Daoy (cell line): Measurements from ENCODE around the gene ENTPD7. TPM values are rescaled to one million over a fixed set of nuclear protein-coding genes. Genes with fewer than 3 reads are reported as not detected.
"Not testable (repeated sequence)": the region's sequence is repeated elsewhere in the genome, so short reads cannot be mapped to it uniquely, and the experiment has no call there.

Source experiments
- DNase-seq: peaks from one replicate; pipeline ENCODE4 v3.0.0-alpha.2; 2015; ENCODE audit warnings: low read depth
- total RNA-seq: library from RNA; depleted of rRNA; stranded (reverse); fragments of >200 nt; shearing (Covaris generic); gene quantifications from 2 replicates; pipeline ENCODE4 v1.2.3, GENCODE V29; 2014

Gene ENTPD7
- total RNA-seq, 1 experiment from 2014 or later: 7.3 TPM

DNA sequence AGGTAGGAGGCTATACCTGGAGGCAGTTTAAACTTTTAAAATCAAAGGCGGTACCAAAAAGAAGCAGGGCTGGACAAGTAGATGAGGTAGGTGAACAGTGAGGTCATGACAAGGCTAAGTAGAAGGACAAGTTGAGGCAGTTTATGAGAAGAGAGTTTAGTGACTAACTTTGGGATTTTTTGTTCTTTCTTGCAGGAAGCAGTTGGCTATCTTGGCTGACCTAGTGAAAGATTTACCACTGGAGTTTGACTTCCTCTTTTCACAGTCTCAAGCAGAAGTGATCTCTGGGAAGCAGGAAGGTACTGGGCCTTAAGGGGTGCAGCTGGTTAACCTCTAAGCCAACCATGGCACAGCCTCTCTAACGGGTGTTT is 26.3 kb downstream of the ENTPD7 start:
- no peak for DNase-seq

DNA sequence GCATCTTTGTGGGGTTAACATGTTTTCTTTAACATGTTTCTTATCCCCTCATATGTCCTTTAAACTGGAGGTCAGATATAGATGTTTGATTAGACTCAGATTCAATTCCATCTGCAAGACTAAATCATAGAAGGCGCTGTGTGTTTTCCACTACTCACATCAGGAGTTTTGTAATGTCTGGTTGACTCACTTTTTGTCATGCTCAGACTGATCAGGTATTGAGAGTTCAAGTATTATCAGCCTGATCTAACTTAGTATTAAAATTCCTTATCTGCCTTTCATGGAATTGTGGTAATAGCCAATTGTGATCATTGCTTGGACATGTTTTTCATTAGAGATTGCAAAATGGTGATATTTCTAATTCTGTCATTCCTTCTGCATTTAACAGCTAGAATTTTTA is 30.2 kb downstream of the ENTPD7 start:
- no peak for DNase-seq

DNA sequence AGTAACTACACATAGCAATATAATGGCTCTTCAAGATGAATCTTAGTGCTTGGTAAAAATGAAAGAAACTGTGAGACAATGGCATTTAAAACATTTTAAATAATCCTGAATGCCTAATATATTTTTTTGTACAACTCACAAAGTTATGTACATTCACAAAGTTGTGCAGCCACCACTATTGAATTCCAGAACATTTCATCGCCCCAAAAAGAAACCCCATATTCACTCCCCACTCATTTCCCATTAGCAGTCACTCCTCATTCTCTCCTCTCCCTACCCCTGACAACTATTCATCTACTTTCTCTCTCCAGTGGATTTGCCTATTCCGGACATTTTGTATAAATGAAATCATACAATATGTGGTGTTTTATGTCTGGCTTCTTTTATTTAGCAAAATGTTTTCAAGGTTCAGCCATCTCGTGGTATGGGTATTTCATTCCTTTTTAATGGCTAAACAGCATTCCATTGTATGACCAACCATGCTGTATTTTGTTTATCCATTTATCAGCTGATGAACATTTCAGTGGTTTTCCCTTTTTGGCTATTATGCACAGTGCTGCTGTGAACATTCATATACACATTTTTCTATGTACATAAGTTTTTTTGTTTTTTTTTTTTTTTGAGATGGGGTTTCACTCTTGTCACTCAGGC is 34.7 kb downstream of the ENTPD7 start:
- DNase-seq: no peak

DNA sequence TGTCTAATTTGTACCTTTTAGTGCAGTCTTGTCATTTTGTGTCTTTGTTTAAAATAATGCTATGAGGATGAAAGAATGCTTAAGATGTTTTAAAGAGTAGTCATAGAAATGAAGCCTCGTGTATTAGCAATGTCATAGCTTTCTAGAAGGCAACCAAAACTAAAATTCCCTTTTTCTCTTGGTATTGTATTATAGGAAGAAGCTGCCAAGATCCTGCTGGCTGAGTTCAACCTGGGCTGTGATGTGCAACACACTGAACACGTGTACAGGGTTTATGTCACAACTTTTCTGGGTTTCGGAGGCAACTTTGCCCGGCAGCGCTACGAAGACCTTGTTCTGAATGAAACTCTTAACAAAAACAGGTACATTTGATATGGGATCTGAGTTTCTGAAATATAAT is 36.5 kb downstream of the ENTPD7 start:
- no peak for DNase-seq

DNA sequence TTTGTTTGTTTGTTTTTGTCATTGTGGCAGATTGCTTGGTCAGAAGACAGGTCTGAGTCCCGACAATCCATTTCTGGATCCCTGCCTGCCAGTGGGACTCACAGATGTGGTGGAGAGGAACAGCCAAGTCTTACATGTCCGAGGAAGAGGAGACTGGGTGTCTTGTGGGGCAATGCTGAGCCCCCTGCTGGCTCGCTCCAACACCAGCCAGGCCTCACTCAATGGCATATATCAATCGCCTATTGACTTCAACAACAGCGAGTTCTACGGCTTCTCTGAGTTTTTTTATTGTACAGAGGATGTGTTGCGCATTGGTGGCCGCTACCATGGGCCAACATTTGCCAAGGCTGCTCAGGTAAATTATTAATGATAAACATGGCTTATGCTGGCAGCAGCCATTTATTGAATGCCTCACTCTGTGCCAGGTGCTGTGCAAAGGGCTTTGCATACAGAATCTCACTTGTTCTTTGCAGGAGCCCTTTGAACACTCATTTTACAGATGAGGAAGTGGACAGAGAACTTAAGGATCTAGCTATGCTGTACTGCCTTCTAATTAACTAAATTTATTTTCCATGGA is 39.3 kb downstream of the ENTPD7 start:
- DNase-seq: no peak

DNA sequence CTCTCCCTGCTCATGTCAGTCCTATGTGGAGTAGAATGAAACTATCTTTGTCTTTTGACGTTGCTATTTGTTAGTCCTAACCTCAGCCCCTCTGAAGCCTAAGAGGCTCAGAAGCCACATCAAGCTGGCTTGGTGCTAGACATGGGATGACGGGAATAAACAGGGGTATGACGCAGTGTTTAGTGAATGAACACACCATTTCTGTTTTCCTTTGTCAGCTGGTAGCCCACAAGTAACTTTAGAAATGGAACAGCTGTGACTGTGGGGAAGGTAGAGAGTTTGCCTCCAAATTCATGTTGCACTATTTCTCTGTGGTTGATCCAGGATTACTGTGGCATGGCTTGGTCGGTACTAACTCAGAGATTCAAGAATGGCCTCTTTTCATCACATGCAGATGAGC is 41.3 kb downstream of the ENTPD7 start:
- no peak for DNase-seq

DNA sequence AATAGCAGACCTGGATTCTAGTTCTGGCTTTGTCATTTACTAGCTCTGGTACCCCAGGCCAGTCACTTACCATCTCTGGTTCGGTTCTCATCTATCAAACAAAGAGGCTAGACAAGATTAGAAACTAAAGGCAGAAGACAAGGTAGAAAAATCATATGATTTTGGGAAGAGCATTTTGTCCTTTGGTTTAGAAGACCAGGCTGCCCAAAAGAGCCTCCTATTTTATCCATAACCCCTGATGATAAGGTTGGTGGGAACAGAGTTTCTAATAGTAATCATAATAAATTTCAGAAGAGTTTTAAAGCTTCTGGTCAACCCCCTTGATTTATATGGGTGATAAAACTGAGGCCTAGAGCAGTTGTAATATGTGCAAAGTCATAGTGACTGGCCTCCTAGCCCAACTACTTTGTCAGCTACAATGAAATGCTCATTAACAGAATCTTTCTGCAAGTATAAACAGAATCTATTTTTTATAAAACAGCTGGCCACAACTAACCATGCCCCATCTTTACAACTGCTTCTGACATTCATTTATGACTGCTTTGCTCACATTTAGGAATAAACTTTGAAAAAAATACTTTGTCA is 49.2 kb downstream of the ENTPD7 start:
- no peak for DNase-seq

DNA sequence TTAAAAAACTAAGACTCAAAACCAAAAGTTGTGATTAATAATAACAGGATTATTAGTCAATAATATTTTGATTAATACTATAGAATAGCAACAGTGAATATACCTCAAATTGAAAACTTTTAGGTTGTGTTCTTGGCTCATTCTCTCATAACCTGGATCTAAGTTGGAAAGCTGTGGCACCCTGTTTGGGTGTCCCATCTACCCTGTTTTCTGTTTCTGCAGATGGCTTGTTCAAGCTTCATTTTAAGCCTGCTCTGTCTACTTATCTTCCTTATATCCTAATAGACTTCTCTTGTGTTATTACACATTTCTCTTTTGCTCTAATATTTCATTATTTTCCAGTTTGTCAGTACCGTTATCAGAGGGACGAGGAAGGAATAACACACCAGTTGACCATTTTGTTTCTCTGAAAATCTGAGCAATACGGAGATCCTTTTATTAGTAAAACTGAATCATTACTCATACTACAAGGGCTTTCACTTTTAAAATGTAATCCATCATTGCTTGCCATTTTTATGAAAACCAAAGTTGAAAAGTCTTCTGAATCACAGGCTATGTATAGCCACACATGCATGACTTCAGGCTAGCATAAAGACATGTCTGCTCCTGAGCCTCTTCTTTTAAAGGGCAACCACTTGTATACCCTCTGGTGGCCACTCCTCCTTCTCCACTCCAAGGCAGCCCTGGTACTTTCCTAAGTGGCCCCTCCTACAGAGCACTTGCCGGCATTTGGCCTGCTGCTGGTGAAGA is 50.3 kb downstream of the ENTPD7 start:
- DNase-seq: no peak

DNA sequence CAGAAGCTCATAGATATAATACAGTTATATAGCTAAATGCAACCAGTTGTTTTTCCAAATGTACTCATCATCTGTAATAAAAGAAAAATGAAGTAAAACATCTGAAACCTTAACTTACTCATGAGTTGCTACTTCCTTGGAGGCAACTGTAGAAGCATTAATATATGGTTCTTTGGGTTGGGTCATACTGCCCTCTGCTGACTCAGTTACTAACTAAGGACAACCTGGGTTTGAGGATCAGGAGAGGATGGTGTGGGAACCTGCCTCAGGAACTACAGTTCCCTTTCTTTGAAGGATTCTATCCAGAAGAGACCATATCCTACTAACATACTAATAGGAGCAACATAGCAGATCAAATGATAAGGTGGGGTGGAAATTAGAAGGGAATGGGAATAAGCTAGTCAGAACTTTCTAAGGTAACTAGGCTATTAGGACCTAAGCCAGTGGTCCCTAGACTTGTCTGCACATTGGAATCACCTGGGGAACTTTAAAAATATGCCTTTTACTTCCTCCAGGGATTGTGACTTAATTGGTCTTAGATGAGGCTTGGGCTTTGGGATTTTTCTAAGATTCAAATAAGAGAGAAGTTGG is 51.9 kb downstream of the ENTPD7 start:
- peak; percentile 8 for DNase-seq

DNA sequence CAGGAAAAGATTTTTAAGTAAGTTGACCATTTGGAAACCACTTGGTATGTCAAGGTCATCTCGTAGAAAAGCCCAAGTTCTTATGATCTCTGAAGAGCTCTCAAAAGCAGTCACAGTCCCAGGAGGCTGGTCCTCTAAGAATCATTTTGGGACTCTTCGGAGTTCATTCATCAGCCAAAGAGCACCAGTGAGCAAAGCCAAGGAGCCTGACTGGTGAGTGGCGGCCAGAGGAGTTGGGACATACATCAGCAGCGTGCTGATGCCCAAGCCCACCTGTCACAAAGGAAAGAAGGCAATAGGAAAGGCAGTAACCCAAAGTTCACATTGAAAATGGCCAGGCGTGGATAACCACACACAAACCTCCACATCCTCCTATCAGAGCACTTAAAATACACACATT is 55.1 kb downstream of the ENTPD7 start:
- no peak for DNase-seq

DNA sequence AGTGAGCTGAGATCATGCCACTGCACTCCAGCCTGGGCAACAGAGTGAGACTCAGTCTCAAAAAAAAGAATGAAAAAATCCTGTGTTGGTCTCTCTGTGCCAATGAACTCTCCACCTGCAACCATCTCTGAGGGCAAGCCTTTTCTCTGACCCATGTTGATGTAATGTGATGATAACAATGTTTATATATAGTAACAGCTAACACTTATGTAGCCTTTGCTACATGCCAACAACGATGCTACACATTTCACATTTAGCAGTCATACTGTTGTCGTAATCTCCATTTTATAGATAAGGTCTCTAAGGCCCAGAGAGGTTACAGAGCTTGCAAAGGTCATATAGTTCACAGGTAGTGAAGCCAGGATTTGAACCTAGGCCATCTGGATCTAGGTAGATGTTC is 61.1 kb downstream of the ENTPD7 start:
- DNase-seq: no peak

DNA sequence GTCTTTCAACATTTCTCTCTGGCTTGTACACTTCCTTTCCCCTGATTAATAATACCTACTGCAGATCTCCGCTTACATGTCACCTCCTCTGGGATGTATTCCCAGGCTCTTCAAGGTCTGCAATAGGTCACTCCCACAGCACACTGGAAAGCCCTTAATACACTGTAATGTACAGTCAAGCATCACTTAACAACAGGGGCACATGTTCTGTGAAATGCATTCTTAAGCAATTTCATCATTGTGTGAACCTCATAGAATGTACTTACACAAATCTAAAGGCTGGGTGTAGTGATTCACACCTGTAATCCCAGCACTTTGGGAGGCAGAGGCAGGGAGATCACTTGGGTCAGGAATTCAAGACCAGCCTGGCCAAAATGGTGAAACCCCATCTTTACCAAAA is 70.7 kb downstream of the ENTPD7 start:
- DNase-seq: no peak

DNA sequence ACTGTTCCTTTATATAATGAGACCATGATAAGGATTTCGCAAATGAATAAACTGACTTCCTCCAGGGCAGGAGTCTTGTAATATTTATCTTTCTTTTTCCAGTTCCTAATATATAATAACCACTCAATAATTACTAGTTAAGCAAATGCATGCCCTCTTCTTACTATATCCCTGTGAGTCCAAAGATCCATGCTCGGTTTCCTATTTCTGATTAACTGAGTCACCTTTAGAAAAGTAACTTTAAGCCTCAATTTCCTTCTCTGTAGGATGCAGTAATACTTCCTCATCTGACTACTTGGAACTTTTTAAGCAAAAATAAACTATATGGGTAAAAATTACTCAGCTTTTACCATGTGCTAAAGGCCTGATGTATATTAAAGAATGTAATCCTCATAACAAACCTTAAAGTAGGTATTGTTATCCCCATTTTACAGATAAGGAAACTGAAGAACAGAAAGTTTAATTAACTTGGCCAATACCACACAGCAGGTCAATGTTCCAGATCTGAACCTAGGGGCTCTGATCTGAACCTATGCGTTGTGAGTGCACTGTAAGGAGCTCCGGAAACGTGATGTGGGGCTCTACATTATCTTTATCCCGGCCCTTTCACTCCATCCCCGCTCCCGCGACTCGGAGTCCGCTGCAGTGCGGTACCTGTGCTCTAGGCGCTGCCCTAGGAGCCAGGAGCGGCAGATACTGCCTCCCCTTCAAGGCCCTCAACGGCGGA is 72.2 kb downstream of the ENTPD7 start:
- DNase-seq: no peak

DNA sequence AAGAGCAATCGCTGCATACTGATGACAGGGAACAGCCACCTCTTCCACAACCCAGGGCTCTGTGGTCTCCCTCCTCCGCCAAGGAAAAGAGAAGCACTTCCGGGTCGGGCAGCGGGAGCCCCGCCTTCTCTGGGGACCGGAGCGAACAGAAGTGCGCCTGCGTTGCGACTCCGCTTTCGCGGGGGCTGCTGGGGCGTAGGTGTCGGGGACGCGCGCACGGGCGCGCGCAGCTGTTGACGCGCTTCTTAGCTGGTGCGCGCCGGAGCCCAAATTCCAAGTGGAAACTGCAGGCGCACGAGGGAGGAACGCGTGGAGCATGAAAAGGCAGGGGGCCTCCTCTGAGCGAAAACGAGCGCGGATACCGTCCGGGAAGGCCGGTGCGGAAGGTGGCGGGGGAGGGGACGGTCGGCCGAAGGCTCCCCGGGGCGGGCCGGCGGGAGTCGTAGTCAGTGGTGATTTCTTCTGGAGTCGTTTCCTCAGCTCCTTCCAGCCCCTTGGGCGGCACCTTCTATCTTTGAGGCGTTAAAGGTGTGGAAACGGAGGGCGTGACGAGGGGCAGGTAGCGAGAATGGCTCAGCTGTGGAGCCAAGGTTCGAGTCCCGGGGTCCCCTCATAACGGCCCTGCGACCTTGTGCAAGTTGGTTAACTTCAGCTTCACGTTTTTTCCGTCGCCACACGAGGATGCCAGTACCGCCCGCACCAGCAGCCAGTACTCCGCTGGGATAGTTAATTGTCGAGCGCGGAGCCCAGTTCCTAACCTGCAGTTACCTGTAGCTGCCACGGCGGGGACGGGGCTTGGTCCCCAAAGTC is 72.9 kb downstream of the ENTPD7 start, which contains the start of the genes COX15 and CUTC:
Gene COX15, minus strand, starts transcription at position 95 of the 810 bp plus-strand sequence. Its CDS starts 78 bp downstream, at position 17.
Gene CUTC, plus strand, starts transcription at position 202 of the 810 bp plus-strand sequence. Its CDS starts 115 bp downstream, at position 317.
- DNase-seq: peak; percentile 95

DNA sequence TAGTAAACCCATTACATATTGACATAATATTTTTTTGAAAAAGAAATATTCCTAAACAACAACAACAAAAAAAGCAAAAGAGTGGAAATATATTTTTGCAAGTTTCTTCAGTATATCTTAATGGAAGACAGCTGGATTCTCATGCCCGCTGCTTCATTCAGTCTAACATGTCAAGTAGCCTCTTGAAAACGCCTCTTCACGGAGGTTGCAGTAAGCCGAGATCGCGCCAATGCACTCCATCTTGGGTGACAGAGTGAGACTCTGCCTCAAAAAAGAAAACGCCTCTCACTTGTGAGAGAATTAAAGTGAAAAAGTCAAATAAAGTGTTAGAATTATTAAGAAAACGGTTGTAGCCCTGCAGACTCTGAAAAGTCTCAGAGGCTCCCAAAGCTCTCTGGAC is 74.1 kb downstream of the ENTPD7 start:
- no peak for DNase-seq

DNA sequence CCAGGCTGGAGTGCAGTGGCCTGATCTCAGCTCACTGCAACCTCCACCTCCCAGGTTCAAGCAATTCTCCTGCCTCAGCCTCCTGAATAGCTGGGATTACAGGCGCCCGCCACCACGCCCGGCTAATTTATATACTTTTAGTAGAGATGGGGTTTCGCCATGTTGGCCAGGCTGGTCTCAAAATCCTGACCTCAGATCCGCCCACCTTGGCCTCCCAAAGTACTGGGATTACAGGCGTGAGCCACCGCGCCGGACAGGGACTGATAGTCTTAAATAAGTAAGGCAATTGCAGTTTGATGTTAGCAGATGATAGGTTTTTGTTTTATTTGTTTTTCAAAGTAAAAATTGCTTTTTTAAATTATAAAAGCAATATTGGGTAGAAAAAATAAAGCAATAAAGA is 74.8 kb downstream of the ENTPD7 start:
- DNase-seq: not testable (repeated sequence)

DNA sequence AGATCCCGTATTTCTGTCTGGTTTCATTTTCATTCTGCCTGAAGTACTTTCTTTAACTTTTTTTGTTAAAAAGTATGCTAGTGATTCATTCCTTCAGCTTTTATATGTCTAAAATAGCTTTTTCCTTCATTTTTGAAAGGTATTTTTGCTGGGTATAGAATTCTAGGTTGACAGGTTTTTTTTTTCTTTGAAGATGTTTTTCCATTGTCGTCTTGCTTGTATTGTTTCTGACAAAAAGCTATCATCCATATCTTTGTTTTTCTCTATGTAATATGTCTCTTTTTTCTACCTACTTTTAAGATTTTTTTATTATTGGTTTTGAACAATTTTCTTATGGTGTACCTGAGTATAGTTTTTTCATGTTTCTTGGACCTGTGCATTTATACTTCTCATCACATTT is 81.0 kb downstream of the ENTPD7 start:
- DNase-seq: no peak

DNA sequence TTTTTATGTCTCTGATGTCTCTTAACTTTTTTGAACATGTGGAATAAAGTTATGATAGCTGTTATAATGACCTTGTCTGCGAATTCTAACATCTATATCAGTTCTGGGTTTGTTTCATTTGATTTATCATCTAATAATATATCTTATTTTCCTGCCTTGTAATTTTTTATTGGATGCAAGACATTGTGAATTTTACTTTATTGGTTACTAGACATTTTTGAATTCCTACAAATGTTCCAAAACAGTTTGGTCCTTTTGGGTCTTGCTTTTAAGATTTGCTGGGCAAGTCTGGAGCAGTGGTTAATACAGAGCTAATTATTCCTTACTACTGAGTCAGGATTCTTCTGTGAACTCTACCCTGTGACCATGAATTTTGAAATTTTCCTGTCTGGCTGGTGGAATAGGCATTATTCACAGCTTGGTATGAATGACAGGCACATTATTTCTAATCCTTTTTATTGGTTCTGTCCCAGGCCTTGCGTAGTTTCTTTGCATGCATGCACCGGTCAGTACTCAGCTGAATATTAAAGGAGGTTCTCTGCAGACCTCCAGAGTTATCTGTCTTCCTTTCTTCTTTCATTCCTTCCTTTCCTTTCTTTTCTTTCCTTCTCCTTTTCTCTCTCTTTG is 81.7 kb downstream of the ENTPD7 start:
- DNase-seq: no peak

DNA sequence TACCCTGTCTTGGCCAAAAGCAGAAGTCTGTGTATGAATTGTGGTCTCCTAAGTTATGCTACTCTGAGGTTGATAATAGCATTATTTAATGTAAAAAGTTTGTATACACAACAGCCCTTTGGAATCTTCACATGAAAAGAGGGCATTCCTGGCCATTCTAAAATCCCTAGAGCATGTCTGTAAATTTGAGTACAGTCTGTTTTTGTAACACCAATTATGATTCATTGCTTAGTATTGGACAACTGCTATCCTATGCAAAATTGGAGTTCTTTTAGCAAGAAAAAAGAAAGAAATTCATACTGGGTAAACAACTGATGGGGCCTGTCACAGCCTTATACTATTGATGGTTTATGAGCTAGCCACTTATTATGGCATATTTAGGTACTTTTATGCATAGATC is 82.9 kb downstream of the ENTPD7 start:
- DNase-seq: no peak

DNA sequence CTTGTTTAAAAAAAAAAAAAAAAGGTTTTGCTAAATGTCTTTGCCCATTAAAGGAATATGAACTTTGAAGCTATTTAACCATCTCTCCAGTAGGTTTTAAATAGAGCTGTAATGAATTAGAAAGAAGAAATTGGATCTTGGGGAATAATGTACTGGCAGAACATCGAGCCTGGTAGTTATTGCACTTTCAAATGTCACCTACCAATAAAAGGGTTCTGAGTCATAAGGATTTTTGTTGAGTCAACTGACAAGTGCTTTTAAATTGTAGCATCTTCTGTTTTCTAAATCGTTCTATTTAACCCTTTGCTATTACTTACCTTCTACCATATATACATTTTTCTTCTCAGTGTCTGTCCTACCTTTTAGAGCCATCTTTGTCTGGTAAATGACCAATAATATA is 83.4 kb downstream of the ENTPD7 start:
- DNase-seq: no peak
